ENCODE results near the gene MPG. TPM values are rescaled to one million over a fixed set of nuclear protein-coding genes. Genes with fewer than 3 reads are reported as not detected.
"Not testable (repeated sequence)": the region's sequence is repeated elsewhere in the genome, so short reads cannot be mapped to it uniquely, and the experiment has no call there.

Gene MPG
- total RNA-seq, 2 experiments from 2014 or later = 60.2 to 60.6 TPM

GRCh38 chr16:41439-42068 lies 36.5 kb upstream of the MPG start:
- DNase-seq (no peak), ATAC-seq (no peak)
- Mint-ChIP-seq H3K27me3 (no peaks in the 10 kb centered on the region), H3K36me3 (peaks cover 40% of the 10 kb centered on the region), H3K9me3 (ENCODE audit: low read depth) (no peaks in the 10 kb centered on the region), H3K27ac (no peak overlapping the region), H3K4me1 (peaks cover 32% of the 10 kb centered on the region), H3K4me3 (no peak overlapping the region)
- CTCF ChIA-PET = interaction anchor here (2.0 kb wide), 1 partner anchor 24 kb away, joined by 5 read pairs; no protein-coding TSS in a partner anchor

- ATAC-seq = no peak
- no peak for DNase-seq
- Mint-ChIP-seq H3K27me3 (no peaks in the 10 kb centered on the region), H3K36me3 (peaks cover 43% of the 10 kb centered on the region), H3K4me3 (no peak overlapping the region), H3K9me3 (ENCODE audit: low read depth) (no peaks in the 10 kb centered on the region), H3K4me1 (peaks cover 32% of the 10 kb centered on the region), H3K27ac (no peak overlapping the region)
- CTCF ChIA-PET = interaction anchor here (1.6 to 2.0 kb wide), 2 partner anchors 11 to 24 kb away, joined by 4 to 5 read pairs; partner anchors contain the start of genes POLR3K and SNRNP25
Measured at GRCh38 chr16:42069-42457, 36.0 kb upstream of the MPG start.

- Mint-ChIP-seq H3K4me3 (no peak overlapping the region), H3K27me3 (no peaks in the 10 kb centered on the region), H3K9me3 (ENCODE audit: low read depth) (no peaks in the 10 kb centered on the region), H3K4me1 (peaks cover 32% of the 10 kb centered on the region), H3K36me3 (peaks cover 47% of the 10 kb centered on the region), H3K27ac (peak overlapping the region; percentile 5)
- ATAC-seq (no peak), DNase-seq (no peak)
- CTCF ChIA-PET = interaction anchor here (1.6 to 2.0 kb wide), 2 partner anchors 11 to 23 kb away, joined by 4 to 5 read pairs; partner anchors contain the start of genes POLR3K and SNRNP25
Measured at GRCh38 chr16:42691-43090, 35.3 kb upstream of the MPG start.

GRCh38 chr16:43294-43693 lies 34.7 kb upstream of the MPG start:
- H3K4me3 Mint-ChIP-seq = no peak overlapping the region
- peaks cover 50% of the 10 kb centered on the region for H3K36me3 Mint-ChIP-seq
- H3K9me3 Mint-ChIP-seq (ENCODE audit: low read depth) = no peaks in the 10 kb centered on the region
- CTCF ChIA-PET = interaction anchor here (1.5 to 1.6 kb wide), 2 partner anchors 10 to 54 kb away, joined by 4 to 5 read pairs; partner anchors contain the start of genes POLR3K and SNRNP25
- ATAC-seq (no peak), DNase-seq (no peak)
- H3K27ac Mint-ChIP-seq = no peak overlapping the region
- no peaks in the 10 kb centered on the region for H3K27me3 Mint-ChIP-seq
- H3K4me1 Mint-ChIP-seq = peaks cover 31% of the 10 kb centered on the region

- H3K36me3 Mint-ChIP-seq = peaks cover 51% of the 10 kb centered on the region
- no peaks in the 10 kb centered on the region for H3K9me3 Mint-ChIP-seq (ENCODE audit: low read depth)
- H3K27ac Mint-ChIP-seq = no peak overlapping the region
- H3K4me1 Mint-ChIP-seq = peaks cover 18% of the 10 kb centered on the region
- ATAC-seq (no peak), DNase-seq (no peak)
- CTCF ChIA-PET = interaction anchor here (0.8 to 1.9 kb wide), 3 partner anchors 9 to 52 kb away, joined by 3 to 7 read pairs (median 4); partner anchors contain the start of genes POLR3K and SNRNP25
- no peaks in the 10 kb centered on the region for H3K27me3 Mint-ChIP-seq
- no peak overlapping the region for H3K4me3 Mint-ChIP-seq
Measured at GRCh38 chr16:44655-45054, 33.4 kb upstream of the MPG start.

GRCh38 chr16:45454-45853 lies 32.6 kb upstream of the MPG start:
- Mint-ChIP-seq H3K4me3 (no peak overlapping the region), H3K27me3 (no peaks in the 10 kb centered on the region), H3K36me3 (peaks cover 54% of the 10 kb centered on the region), H3K9me3 (ENCODE audit: low read depth) (no peaks in the 10 kb centered on the region), H3K27ac (no peak overlapping the region), H3K4me1 (peaks cover 16% of the 10 kb centered on the region)
- CTCF ChIA-PET = interaction anchor here (0.8 to 1.9 kb wide), 2 partner anchors 20 to 51 kb away, joined by 4 to 7 read pairs; no protein-coding TSS in a partner anchor
- DNase-seq (no peak), ATAC-seq (no peak)

- CTCF ChIA-PET = interaction anchor here (1.1 kb wide), 1 partner anchor 19 kb away, joined by 3 read pairs; no protein-coding TSS in a partner anchor
- H3K27ac Mint-ChIP-seq; DNase-seq; H3K27me3 Mint-ChIP-seq; H3K9me3 Mint-ChIP-seq (ENCODE audit: low read depth); ATAC-seq; H3K4me3 Mint-ChIP-seq: not testable (repeated sequence)
- peaks cover 26% of the 10 kb centered on the region for H3K4me1 Mint-ChIP-seq
- H3K36me3 Mint-ChIP-seq = peaks cover 62% of the 10 kb centered on the region
Measured at GRCh38 chr16:46510-46909, 31.5 kb upstream of the MPG start.

- no peak for ATAC-seq
- no peak overlapping the region for H3K4me3 Mint-ChIP-seq
- no peaks in the 10 kb centered on the region for H3K9me3 Mint-ChIP-seq (ENCODE audit: low read depth)
- no peak for DNase-seq
- H3K4me1 Mint-ChIP-seq = peaks cover 25% of the 10 kb centered on the region
- no peaks in the 10 kb centered on the region for H3K27me3 Mint-ChIP-seq
- CTCF ChIA-PET = interaction anchor here (0.5 to 1.1 kb wide), 2 partner anchors 18 to 49 kb away, joined by 3 read pairs; no protein-coding TSS in a partner anchor
- peak overlapping the region; percentile 13 for H3K27ac Mint-ChIP-seq
- H3K36me3 Mint-ChIP-seq = peaks cover 60% of the 10 kb centered on the region
Measured at GRCh38 chr16:47234-47633, 30.8 kb upstream of the MPG start.

GRCh38 chr16:50769-51591 lies 27.0 kb upstream of the MPG start:
- H3K27me3 Mint-ChIP-seq = no peaks in the 10 kb centered on the region
- CTCF ChIA-PET = no interaction called here
- H3K4me1 Mint-ChIP-seq = peaks cover 30% of the 10 kb centered on the region
- H3K4me3 Mint-ChIP-seq = peak overlapping the region; percentile 93
- H3K9me3 Mint-ChIP-seq (ENCODE audit: low read depth) = no peaks in the 10 kb centered on the region
- H3K27ac Mint-ChIP-seq = peak overlapping the region; percentile 4
- DNase-seq (no peak), ATAC-seq (no peak)
- H3K36me3 Mint-ChIP-seq = peaks cover 41% of the 10 kb centered on the region

- H3K4me1 Mint-ChIP-seq = peaks cover 30% of the 10 kb centered on the region
- H3K36me3 Mint-ChIP-seq = peaks cover 30% of the 10 kb centered on the region
- no peaks in the 10 kb centered on the region for H3K27me3 Mint-ChIP-seq
- ATAC-seq (peak; percentile 98), DNase-seq (peak; percentile 99)
- peak within 1 kb of the TSS; percentile 93 for H3K4me3 Mint-ChIP-seq
- H3K27ac Mint-ChIP-seq = peak within 1 kb of the TSS; percentile 89
- CTCF ChIA-PET = interaction anchor here (0.9 to 2.4 kb wide), 11 partner anchors 9 to 683 kb away, joined by 3 to 19 read pairs (median 5); no protein-coding TSS in a partner anchor
- H3K9me3 Mint-ChIP-seq (ENCODE audit: low read depth) = no peaks in the 10 kb centered on the region
Measured at GRCh38 chr16:53346-54236, 24.4 kb upstream of the MPG start, which contains the start of the genes POLR3K and SNRNP25. POLR3K (minus strand) TSS chr16:53608; CDS start chr16:53586, 22 bp downstream. SNRNP25 (plus strand) TSS chr16:53828; CDS start chr16:54017, 189 bp downstream.

- Mint-ChIP-seq H3K4me3 (peak overlapping the region; percentile 93), H3K36me3 (peaks cover 28% of the 10 kb centered on the region), H3K27me3 (no peaks in the 10 kb centered on the region), H3K4me1 (peaks cover 30% of the 10 kb centered on the region), H3K27ac (peak overlapping the region; percentile 86), H3K9me3 (ENCODE audit: low read depth) (no peaks in the 10 kb centered on the region)
- DNase-seq (no peak), ATAC-seq (no peak)
- CTCF ChIA-PET = interaction anchor here (1.6 to 2.4 kb wide), 5 partner anchors 11 to 309 kb away, joined by 5 to 19 read pairs (median 6); no protein-coding TSS in a partner anchor
Measured at GRCh38 chr16:54237-54581, 23.8 kb upstream of the MPG start.

GRCh38 chr16:55571-56136 lies 22.4 kb upstream of the MPG start:
- DNase-seq (no peak), ATAC-seq (no peak)
- CTCF ChIA-PET = interaction anchor here (0.5 to 2.6 kb wide), 4 partner anchors 10 to 79 kb away, joined by 3 to 17 read pairs (median 5); no protein-coding TSS in a partner anchor
- peaks cover 26% of the 10 kb centered on the region for H3K4me1 Mint-ChIP-seq
- no peaks in the 10 kb centered on the region for H3K9me3 Mint-ChIP-seq (ENCODE audit: low read depth)
- H3K27ac Mint-ChIP-seq = no peak overlapping the region
- peaks cover 22% of the 10 kb centered on the region for H3K36me3 Mint-ChIP-seq
- no peaks in the 10 kb centered on the region for H3K27me3 Mint-ChIP-seq
- H3K4me3 Mint-ChIP-seq = peak overlapping the region; percentile 53
